ENCODE measurements around the gene BRWD1.

Gene BRWD1

GRCh38 chr21:39150316-39150715 lies 163.1 kb downstream of the BRWD1 start:
- no peak for TF ChIP-seq CTCF (IDR thresholded peaks at IDR 0.05)
- DNase-seq, result no peak
- Mint-ChIP-seq H3K36me3 (ENCODE audit: low read depth) (peaks cover 3% of the 10 kb centered on the region), H3K9me3 (peaks cover 15% of the 10 kb centered on the region), H3K4me1 (no peaks in the 10 kb centered on the region), H3K27ac (no peak overlapping the region), H3K27me3 (ENCODE audit: low read depth, poor library complexity) (peaks cover 6% of the 10 kb centered on the region), H3K4me3 (no peak overlapping the region)

- peaks cover 3% of the 10 kb centered on the region for H3K27me3 Mint-ChIP-seq (ENCODE audit: low read depth, poor library complexity)
- no peak for TF ChIP-seq CTCF (IDR thresholded peaks at IDR 0.05)
- H3K4me1 Mint-ChIP-seq, result no peaks in the 10 kb centered on the region
- H3K36me3 Mint-ChIP-seq (ENCODE audit: low read depth), result peaks cover 8% of the 10 kb centered on the region
- H3K27ac Mint-ChIP-seq, result no peak overlapping the region
- DNase-seq, result no peak
- peaks cover 19% of the 10 kb centered on the region for H3K9me3 Mint-ChIP-seq
- H3K4me3 Mint-ChIP-seq, result no peak overlapping the region
Observed at GRCh38 chr21:39149882-39150281, 163.6 kb downstream of the BRWD1 start.

- H3K4me1 Mint-ChIP-seq, result no peaks in the 10 kb centered on the region
- peaks cover 9% of the 10 kb centered on the region for H3K36me3 Mint-ChIP-seq (ENCODE audit: low read depth)
- peaks cover 22% of the 10 kb centered on the region for H3K9me3 Mint-ChIP-seq
- H3K27ac Mint-ChIP-seq, result no peak overlapping the region
- no peak for TF ChIP-seq CTCF (IDR thresholded peaks at IDR 0.05)
- peaks cover 3% of the 10 kb centered on the region for H3K27me3 Mint-ChIP-seq (ENCODE audit: low read depth, poor library complexity)
- no peak for DNase-seq
- no peak overlapping the region for H3K4me3 Mint-ChIP-seq
Observed at GRCh38 chr21:39148975-39149374, 164.5 kb downstream of the BRWD1 start.

- Mint-ChIP-seq H3K27ac (no peak overlapping the region), H3K4me1 (peaks cover 15% of the 10 kb centered on the region), H3K27me3 (ENCODE audit: low read depth, poor library complexity) (no peaks in the 10 kb centered on the region), H3K4me3 (no peak overlapping the region), H3K9me3 (peaks cover 29% of the 10 kb centered on the region), H3K36me3 (ENCODE audit: low read depth) (peaks cover 9% of the 10 kb centered on the region)
- no peak for DNase-seq
- TF ChIP-seq CTCF (IDR thresholded peaks at IDR 0.05), result no peak
Observed at GRCh38 chr21:39144191-39144590, 169.2 kb downstream of the BRWD1 start.

GRCh38 chr21:39142972-39143371 lies 170.5 kb downstream of the BRWD1 start:
- DNase-seq, result no peak
- H3K4me3 Mint-ChIP-seq, result no peak overlapping the region
- H3K27ac Mint-ChIP-seq, result peak overlapping the region; percentile 40
- peaks cover 9% of the 10 kb centered on the region for H3K36me3 Mint-ChIP-seq (ENCODE audit: low read depth)
- H3K27me3 Mint-ChIP-seq (ENCODE audit: low read depth, poor library complexity), result no peaks in the 10 kb centered on the region
- peaks cover 20% of the 10 kb centered on the region for H3K4me1 Mint-ChIP-seq
- TF ChIP-seq CTCF (IDR thresholded peaks at IDR 0.05), result no peak
- H3K9me3 Mint-ChIP-seq, result peaks cover 24% of the 10 kb centered on the region

- no peak for TF ChIP-seq CTCF (IDR thresholded peaks at IDR 0.05)
- Mint-ChIP-seq H3K4me3 (no peak overlapping the region), H3K4me1 (peaks cover 33% of the 10 kb centered on the region), H3K27ac (no peak overlapping the region), H3K36me3 (ENCODE audit: low read depth) (peaks cover 9% of the 10 kb centered on the region), H3K27me3 (ENCODE audit: low read depth, poor library complexity) (no peaks in the 10 kb centered on the region), H3K9me3 (peaks cover 21% of the 10 kb centered on the region)
- DNase-seq, result no peak
Observed at GRCh38 chr21:39141502-39141901, 171.9 kb downstream of the BRWD1 start.

All from nephron progenitor cell (in vitro differentiated cells).